Stimulated activated CD8-positive, alpha-beta memory T cell treated with anti-CD3 and anti-CD28 coated beads, Interleukin-15, amount 100 ng/mL, for 4 hours (primary cell): ENCODE data around the gene FCAMR.
A peak's percentile ranks its signal among the peaks of the same experiment; 100 is the strongest.
"Not testable (repeated sequence)": the region's sequence is repeated elsewhere in the genome, so short reads cannot be mapped to it uniquely, and the experiment has no call there.

Experiments
- DNase-seq, 2 donors: peaks; one replicate each; pipeline ENCODE4 v3.0.0-alpha.2; 2020; ENCODE audit warnings: low read depth in 2 of 2

The FCAMR gene

DNA sequence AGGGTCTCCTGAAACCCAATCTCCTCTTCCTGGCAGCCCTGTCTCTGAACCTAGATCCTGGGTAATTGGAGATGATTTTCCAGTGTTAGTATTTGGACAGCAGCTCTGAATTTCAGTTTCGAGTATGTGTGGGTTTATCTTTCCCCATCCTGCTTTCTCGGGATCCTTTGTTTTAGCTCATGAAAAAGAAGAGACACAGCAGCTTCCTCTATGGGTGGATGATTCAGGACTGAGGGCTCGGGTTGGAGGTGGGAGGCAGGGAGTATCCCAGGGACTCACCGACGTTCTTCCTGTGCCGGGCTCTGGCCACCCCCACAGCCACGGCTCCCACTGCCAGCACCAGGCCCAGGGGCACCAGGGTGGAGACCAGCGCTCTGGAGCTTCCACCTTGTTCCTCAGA is 38.1 kb downstream of the FCAMR start:
- DNase-seq, result no peak

DNA sequence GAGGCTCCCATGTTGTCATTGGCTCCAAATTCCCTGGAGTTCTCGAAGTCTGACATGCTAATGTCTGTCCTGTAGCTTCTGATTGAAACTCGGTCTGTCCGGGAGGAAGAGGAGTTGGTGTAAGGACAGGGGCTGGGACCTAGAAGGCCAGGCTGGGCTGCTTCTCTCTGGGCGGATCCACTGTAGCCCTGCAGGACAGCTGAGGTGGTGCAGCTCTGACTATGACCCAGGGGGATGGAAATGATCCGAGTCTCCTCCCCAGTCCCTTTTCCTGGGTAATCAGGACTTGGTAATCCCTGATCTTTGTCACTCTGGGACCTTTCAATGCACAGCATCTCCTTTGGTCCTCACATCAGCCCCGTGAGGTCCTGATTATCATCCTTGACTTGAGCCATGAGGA is 38.6 kb downstream of the FCAMR start:
- no peak for DNase-seq

DNA sequence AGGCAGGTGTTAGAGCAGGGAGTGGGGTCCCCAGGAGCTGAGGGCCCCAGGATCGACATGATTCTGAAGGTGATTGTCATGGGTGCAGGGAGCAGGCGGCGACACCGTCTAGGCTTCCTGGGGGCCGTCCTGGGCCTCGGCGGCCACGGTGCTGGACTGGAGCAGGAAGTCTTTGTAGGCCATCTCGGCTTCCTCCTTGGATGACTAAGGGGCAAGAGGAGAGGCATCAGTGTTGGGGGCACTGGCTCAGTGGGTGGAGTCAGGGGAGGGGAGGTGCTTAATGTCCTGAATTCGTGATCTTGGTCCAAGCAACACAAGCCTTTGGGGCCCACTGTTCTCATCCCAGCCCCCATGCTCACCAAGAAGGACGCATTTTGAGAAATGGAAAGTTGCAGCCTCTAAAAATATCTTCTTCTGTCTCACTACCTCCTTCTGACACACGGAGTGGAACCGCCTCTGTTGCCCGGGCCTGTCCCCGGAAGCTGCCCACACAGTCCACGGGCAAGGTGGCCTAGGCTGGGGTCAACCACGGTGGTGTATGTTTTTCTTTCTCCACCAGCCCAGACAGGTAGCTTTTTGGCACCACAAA is 40.0 kb downstream of the FCAMR start:
- DNase-seq, result no peak

DNA sequence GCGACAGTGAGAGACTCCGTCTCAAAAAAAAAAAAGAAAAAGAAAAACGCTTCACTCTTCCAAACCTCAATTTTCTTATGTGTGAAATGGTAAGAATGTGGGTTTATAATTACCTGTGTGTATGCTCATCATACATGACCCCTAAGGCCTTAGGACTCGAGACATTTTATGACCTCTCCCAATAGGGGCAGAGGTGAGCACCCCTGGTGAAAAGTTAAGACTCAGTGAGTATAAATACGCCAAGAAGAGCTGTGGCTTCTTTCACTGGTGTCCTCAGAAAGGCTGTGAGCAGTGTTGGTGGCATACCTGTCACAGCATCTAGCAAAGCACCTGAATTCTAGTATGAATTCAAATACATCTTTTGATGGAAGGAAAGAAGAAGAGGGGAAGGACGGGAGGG is 40.7 kb downstream of the FCAMR start:
- no peak for DNase-seq

DNA sequence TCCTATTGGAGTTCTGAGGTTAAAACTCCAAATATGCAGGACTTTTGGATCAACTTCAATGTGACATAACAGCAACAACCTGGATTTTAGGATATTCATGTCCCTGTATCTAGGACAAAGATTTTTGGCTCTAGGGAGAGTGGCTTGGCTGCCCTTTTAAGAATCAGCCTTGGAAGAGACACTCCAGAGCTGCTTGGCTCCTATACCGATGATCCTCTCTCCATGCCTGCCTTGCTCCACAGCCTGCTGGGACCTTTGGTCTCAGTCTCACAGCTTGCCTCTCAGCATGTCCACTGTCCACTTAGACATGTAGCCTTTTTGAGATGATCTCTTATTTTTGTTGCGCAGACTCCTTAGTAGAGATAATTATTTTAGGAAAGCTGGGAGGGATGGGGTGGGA is 44.0 kb downstream of the FCAMR start:
- DNase-seq, result no peak

DNA sequence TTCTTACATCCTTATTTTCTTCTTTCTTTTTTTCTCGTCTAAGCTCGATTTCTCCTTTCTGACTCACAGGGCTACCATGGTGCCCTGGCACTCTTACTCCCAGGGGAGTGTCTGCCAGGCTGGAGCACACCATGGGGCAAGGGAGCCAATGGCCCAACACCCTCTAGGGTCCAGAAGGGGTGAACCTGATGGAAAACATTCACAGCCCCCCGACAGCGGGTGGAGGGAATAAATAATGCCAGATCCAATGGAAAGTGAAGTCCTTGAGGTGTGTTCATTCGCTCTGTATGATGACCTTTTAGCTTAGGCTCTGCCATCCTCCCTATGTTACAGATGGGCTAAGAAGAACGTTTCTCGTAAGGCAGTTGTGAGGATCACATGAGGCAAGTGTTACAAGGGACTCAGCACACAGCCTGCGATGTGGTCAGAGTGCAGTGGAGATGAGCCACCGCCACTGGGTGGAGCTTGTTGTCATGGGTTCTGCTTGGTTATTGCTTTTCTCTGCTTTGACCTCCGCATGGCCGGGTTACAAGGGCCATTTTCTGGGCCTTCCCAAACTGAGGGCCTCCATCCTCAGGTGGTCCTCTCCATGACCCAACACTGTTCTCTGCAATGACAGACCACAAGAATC is 45.0 kb downstream of the FCAMR start:
- no peak for DNase-seq

DNA sequence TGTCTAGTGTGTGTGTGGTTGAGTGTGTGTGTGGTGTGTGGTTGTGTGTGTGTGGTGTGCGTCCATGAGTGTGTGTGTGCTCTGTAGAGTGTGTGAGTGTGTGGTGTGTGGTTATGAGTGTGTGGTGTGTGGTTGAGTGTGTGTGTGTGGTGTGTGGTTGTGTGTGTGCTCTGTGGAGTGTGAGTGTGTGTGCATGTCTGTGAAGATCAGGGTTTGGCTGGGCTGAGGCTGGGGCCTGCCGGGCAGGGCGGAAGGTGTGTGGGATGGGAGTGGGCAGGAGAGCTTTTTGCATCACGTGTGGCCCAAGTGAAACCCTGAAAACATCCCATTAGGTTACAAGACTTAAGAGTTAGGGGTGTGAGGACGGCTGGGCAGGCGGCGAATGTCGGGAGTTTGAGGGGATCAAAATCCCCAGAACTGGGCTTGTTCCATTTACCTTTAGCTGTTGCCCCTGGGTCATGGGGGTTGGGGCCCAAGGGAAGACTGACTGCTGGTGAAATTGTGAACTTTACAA is 45.6 kb downstream of the FCAMR start:
- DNase-seq, result no peak

DNA sequence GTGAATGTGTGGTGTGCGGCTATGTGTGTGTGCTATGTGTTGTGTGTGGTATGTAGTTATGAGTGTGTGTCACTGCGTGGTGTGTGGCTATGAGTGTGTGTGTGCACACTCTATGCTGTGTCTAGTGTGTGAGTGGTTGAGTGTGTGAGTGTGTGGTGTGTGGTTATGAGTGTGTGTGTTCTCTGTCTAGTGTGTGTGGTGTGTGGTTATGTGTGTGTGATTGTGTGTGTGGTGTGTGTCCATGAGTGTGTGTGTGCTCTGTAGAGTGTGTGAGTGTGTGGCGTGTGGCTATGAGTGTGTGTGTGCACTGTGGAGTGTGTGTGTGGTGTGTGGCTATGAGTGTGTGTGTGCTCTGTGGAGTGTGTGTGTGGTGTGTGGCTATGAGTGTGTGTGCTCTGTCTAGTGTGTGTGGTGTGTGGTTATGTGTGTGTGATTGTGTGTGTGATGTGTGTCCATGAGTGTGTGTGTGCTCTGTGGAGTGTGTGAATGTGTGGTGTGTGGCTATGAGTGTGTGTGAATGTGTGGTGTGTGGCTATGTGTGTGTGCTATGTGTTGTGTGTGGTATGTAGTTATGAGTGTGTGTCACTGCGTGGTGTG is 46.2 kb downstream of the FCAMR start:
- DNase-seq, result not testable (repeated sequence)

DNA sequence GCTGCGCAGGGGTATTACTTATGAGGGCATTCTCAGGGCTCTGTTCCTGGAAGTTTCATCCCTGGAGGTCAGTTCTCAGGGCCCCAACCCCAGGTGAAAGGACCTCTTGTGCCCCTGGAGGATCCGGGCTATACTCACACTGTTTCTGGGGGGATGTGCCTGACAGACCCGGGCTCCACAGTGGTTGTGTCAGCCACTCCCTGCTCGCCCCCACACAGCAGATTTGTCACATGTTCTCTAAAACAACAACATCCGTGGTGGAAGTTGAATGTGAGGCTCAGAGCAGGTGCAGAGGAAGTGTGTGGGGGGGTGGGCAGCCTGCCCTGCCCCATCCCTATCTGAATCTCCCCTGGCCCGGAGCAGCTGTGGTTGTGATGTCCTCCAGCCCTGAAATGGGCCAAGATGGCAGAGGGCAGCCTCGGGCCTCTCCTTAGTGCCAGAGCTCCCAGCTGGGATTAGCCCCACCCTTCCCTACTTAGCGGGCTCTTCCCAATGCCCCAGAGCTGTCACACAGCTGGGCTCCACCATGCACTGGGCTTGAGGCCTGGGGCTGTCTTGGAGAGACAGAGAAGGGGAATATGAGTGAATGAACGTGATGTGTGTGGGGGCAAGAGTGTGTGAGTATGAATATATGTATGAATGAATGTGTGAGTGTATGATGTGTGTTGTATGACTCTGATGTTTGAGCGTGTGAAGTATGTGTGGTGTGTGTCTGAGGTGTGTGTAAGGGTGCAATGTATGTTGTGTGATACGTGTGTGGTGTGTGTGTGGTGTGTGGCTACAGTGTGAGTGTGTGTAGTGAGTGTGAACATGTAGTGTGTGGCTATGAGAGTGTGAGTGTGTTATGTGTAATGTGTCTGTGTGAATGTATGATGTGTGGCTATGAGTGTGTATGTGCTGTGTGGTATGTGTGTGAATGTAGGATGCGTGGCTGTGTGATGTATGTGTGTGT is 47.0 kb downstream of the FCAMR start:
- peak; percentile 50 to 62 for DNase-seq

DNA sequence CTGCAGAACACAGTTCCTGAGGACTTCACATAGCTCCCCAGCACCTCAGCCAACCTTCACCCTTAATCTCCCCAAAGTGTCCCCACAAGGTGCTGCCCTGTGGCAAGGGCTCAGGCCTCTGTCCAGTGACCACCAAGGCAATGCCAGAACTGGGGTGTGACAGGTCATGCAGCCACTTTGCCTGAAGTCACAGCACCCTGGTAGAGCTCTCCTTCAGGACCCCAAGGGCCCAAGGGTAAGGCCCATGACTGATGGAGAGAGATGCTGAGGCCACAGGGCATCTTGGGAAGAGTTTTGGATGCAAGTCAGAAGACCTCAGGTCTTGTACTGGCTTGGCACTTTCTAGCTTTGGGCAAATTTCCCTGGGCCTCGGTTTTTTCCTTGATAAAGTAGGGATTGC is 47.7 kb downstream of the FCAMR start:
- DNase-seq, result no peak

DNA sequence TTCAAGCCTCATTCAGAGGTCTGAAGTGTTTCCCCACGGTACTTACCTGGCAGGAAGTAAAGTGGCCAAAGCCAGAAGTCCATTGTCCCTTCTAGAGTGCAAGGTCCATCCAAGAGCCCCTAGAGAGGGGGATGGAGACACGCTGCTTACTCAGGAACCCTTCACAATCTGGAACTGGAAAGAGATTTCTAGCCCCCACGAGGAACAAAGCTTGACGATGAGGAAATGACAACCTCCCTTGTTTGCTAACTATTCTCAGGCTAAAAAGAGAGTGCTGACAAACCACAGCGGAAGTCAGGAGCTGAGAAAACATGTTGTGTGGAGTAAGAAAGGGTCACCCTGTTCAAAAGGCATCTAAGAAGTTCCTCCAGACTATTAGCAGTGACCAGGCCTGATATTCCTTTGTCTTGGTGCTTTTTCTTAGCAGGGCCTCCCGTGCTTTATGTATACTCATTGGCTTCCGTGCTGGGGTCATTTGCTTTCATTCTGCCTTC is 48.4 kb downstream of the FCAMR start, which contains the start of gene FCMR:
FCMR (minus strand) TSS at position 170 of the 494 bp plus-strand sequence; CDS start at position 83, 87 bp downstream.
- DNase-seq, result no peak

DNA sequence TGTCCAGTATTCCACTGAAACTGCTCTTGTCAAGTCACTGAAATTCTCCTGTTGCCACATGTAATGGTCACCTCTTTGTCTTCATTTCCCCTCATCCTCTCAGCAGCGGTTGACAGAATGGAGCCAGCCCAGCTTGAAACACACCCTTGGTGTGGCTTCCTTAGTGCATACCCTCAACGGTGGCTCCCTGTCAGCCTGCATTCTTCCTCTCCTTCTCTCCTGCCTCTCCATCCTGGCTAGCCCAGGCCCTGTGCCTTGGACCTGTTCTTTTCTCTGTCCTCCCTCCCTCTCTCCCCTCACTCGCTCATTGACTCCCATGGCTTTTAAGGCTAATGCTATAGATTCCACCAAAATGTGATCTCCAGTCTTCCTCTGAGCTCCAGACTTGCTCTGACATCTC is 52.2 kb downstream of the FCAMR start:
- DNase-seq, result no peak

DNA sequence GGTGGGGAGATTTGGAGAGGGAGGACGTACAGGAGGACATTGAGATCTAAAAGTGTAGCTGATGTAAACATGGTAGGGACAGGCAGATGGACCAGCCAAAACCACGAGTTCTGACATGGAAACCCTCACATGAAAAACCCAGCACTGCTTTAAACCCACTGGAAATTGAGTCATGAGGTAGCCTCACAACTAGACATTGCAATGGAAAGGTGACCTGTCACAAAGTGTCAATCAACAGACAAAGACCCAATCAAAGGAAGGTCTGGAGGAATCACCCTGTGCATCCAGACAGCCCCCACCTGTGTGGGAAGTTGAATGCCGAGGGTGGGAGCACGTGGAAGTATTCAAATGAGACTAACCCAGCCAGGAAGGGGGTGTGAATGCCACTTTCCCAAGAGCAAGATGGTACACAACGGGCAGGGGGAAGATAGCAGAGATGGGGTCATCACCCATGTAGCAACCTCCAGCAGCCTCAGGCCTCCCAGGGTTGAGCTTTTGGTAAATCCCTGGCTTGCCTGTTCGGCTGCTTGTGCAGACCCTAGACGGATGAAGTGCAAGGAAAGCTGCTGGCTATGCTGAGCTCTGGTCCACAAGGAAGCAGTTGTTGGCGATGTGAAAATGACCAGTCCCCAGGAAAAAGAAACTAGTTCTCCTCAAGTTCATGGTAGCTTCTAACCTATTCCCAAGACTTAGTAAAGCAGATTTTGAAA is 54.1 kb downstream of the FCAMR start:
- DNase-seq, result no peak

DNA sequence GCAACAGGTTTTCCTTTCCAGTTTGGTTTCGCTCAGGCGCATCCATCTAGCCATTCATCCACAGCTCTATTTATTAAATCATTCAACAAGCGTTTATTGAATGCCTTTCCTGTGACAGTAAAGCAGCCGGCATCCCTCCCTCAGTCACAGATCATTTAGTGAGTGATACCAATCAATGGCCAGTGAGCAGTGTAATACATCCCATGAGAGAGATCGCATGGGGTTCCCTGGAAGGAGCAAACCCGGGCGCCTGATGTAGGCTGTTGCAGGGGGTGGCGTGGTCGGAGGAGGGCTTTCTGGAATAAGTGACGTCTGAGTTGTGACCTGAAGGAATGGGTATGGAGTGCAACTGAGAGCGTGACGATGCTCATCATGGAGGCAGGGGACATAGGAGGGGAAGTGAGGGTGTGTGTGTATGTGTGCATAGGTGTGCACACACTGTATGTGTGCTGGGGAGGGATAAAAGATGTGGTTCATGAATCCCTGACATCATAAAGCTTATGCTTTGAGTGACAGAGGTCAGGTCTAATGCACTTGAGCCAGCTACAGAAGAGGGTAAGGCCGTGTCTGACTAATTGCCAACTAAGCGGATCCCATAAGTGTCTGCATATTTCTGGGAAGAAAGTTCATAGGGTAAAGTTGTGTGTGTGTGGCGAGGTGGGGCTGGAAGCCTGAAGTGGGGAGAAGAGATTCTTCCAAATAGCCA is 55.1 kb downstream of the FCAMR start:
- no peak for DNase-seq

DNA sequence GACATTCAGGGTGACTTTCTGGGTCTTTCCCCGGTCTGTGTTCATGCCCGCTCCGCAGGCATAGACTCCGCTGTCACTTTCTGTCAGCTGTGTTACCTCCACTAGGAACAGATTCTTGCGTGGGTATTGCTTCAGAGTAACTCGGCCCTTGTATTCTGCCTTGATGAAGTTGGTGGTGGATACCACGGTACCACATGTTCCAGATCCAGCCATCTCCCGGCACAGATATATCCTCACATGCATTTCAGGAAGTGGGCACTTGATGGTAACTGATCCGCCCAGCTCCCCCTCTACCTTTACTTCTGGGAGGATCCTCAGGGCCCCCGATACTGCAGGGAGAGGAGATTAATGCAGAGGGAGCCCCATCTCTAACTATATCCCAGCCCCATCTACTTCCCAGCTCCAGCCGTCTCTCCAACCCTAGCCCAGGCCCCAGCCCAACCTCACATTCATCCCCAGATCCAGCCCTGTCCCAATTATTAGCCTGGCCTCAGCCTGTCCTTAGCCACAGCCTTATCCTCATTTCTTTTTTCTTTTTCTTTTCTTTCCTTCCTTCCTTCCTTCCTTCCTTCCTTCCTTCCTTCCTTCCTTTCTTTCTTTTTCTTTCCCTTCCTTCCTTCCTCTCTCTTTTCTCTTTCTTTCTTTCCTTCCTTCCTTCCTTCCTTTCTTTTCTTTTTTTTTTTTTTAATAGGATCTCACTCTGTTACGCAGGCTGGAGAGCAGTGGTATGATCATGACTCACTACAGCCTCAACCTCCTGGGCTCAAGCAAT is 56.3 kb downstream of the FCAMR start:
- no peak for DNase-seq

DNA sequence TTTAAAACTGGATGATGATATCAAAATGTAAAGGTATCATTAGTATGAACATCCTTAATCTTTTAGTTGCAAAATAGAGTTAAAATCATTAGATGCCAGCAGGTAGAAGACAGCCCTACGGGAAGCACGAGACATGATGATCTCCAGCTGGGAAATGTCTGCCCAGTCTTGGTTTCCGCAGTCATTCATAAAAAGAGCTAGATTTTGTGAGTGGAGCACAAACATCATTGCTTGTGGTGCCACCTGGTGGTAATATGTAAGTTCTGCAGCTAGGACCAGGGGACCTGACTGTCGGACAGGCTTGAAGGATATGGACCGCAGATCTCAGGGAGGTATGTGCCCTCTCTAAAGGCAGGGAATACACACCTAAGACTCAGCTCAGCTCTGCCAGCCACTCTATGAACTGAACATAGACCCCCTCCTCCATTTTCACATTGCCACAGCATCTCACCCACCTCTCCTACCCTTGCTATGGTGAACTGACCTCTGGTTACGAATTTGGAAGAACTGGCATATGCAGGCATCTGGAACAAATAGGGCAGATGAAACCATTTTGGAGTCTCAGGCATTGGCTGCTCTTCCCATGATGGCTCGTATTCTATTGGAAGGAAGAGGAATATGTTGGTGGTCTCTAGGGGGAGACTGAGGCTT is 57.7 kb downstream of the FCAMR start:
- no peak for DNase-seq

DNA sequence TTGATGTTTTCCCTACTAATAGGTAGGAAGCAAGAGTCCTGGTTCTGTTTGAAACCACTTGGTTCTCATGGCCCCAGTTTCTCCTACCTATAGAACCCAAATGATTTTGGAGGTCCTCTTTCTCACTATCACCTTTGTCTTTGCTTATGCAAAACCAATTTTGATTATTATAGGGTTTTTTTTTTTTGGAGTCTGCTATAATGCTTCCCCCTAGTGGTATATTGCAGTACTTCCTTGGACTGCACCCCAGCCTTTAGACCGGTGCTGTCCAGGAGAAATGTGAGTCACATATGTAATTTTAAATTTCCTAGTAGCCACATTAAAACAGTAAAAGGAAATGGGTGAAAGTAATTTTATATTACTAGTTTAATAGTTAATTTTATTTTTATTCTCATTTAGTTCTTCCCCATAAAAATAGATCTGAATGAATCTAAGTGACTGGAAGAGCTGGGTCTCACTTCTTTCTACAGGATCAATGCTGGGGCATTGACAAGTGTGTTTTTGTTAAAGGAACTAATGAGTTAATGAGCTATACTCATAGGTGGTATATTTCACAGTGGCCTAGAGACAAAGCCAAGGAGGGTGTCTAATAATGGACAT is 59.1 kb downstream of the FCAMR start:
- no peak for DNase-seq

DNA sequence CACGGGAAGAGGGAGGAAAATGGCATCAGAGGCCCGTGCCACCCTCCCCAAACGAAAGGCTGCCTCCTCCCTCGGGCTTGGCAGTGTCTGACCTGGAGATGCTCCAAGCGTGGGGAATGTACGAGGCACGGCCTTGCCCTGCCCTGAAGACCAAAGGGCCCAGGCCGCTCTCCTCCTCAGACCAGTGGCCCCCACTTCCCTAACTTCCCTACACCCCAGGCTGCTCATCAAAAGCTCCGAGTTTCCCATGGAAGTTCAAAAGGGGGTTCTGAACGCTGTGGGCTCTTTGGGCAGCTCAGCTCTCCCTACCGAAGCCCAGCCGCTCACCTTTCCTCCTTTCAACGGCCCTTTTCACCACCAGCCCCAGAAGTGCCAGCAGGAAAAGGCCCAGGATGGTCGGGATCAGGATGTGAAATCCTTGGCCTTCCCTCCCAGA is 60.4 kb downstream of the FCAMR start:
- no peak for DNase-seq
